Measurements from ENCODE around the gene PLA2G4E. TPM values are rescaled to one million over a fixed set of nuclear protein-coding genes. Genes with fewer than 3 reads are reported as not detected.
A peak's percentile ranks its signal among the peaks of the same experiment; 100 is the strongest.

The PLA2G4E gene
- total RNA-seq, 4 donors from 2014 or later = 0.08 to 0.67 TPM; not detected in 2

DNA sequence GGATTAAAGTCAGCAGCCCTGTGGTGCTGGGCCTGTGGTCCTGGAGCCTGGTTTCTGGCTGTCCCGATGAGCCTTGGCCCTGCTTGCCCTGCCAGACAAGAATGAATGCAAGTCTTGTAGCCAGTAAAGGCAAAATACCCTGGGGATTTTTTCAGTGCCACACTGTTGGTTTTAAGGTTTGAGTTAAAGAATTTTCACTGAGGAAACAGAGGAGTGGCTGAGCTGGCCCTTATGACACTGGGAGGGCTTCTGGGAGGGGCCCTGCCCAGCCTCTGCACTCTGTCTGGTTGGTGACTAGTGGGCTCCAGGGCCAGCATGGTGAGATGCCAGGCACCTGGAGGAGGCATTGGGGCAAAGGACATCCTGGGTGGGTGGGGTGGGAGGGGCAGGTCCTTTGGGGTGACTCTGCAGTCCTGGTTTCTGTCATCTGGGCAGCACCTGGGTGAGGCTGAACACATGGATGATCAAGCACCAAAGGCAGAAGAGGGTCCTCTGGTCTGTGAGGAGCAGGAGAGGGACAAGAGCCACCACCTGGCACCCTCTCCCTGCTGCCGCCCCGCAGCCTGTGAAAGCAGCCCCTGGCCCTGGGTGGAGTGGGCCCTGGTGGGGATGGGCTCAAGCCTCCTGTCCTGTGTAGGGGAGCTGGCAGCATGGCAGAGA is 12.5 kb upstream of the PLA2G4E start:
- TF ChIP-seq, protein P1, sequence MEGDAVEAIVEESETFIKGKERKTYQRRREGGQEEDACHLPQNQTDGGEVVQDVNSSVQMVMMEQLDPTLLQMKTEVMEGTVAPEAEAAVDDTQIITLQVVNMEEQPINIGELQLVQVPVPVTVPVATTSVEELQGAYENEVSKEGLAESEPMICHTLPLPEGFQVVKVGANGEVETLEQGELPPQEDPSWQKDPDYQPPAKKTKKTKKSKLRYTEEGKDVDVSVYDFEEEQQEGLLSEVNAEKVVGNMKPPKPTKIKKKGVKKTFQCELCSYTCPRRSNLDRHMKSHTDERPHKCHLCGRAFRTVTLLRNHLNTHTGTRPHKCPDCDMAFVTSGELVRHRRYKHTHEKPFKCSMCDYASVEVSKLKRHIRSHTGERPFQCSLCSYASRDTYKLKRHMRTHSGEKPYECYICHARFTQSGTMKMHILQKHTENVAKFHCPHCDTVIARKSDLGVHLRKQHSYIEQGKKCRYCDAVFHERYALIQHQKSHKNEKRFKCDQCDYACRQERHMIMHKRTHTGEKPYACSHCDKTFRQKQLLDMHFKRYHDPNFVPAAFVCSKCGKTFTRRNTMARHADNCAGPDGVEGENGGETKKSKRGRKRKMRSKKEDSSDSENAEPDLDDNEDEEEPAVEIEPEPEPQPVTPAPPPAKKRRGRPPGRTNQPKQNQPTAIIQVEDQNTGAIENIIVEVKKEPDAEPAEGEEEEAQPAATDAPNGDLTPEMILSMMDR (IDR thresholded peaks at IDR 0.05) = no peak
- no peak for TF ChIP-seq POLR2AphosphoS5 (IDR thresholded peaks at IDR 0.05)
- no peak for TF ChIP-seq POLR2A (IDR thresholded peaks at IDR 0.05)
- TF ChIP-seq EP300 (IDR thresholded peaks at IDR 0.05) = no peak
- Histone ChIP-seq H3K36me3 (no peaks in the 10 kb centered on the region), H3K4me1 (peaks cover 0 to 13% (median 0%) of the 10 kb centered on the region in 3 donors), H3K9me3 (no peaks in the 10 kb centered on the region), H3K27me3 (no peaks in the 10 kb centered on the region), H3K27ac (no peak overlapping the region), H3K4me3 (no peak overlapping the region)
- 67 to 83% methylated on average over 1 of the region's 3 CpGs for WGBS, 2 donors (ENCODE audit: low coverage in 1 of 2)
- no peak for ATAC-seq

DNA sequence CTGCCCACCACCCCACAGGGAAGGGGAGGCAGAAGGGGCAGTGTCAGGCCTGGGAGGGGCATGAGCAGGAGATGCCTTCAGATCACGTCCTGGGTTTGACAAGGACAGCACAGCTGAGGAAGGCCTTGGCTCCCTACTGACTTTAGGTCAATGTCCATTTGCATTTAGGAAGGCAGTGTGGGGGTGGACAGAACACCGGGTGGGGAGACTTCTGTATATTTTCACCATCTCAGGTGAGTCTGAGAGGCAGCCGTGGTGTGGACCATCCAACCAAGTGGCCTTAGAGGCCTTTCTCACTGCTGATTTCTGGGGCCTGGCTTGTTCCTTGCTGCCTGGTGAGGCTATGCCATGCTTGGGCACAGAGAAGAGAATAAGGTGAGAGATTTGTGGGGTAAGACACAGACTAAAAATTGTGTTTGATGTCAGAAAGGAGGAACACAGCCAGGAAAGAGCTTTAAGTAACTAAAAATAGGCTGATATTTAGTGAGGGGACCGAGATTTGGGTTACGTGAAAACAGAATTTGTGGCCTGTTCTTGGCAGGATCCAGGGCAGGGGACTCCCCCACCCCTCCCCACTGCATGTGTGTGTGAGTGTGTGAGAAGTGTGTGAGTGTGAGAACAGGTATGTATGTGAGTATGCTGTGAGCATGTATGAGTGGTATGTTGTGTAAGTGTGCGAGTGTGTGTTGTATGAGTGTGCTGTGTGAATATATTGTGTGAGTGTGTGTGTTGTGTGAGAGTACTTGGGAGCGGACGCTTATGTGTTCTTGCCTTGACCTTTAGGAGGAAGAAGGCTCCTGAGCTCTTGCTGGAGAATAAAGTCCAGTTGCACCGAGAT is 11.8 kb upstream of the PLA2G4E start:
- Histone ChIP-seq H3K27me3 (no peaks in the 10 kb centered on the region), H3K36me3 (no peaks in the 10 kb centered on the region), H3K4me1 (peaks cover 0 to 14% (median 0%) of the 10 kb centered on the region in 3 donors), H3K27ac (peak overlapping the region in 1 of 4 donors; percentile 11), H3K9me3 (no peaks in the 10 kb centered on the region), H3K4me3 (no peak overlapping the region)
- TF ChIP-seq POLR2A (IDR thresholded peaks at IDR 0.05) (no peak), POLR2AphosphoS5 (IDR thresholded peaks at IDR 0.05) (no peak), EP300 (IDR thresholded peaks at IDR 0.05) (no peak)
- TF ChIP-seq, protein P1 (IDR thresholded peaks at IDR 0.05) = no peak
- 70 to 79% methylated on average over 7 of the region's 9 CpGs for WGBS, 2 donors (ENCODE audit: low coverage in 1 of 2)
- ATAC-seq = no peak

DNA sequence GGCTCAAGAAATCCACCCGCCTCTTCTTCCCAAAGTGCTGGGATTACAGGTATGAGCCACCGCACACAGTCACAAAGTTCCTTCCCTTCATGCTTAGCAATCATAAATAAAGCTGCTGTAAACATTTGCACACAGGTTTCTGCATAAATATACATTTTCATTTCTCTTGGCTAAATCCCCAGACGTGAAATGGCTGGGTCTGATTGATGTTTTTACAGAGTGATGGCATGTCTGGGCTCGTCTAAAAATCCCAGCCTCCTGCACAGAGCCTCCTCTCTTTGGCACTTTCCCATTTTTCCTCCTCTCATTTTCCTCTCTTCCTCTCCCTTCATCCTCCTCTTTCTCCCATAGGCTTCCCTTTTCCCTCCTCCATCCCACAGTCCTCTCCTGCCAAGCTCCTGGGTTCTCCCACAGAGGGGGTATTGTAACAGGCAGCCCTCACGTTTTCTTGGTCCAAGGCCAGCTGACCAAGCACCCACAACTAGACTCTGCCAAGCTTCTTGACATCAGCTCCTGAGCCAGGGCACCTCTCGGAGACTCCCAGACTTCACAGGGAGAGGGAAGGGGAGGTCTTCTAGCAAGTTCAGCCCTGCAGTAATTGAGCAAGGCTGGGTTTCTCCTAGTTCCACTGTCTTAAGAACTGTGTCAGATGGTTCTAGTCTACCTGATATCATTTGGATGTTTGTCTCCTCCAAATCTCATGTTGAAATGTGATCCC is 10.5 kb upstream of the PLA2G4E start:
- Histone ChIP-seq H3K27ac (no peak overlapping the region), H3K4me1 (peaks cover 0 to 17% (median 0%) of the 10 kb centered on the region in 3 donors), H3K4me3 (no peak overlapping the region), H3K9me3 (no peaks in the 10 kb centered on the region), H3K36me3 (no peaks in the 10 kb centered on the region), H3K27me3 (no peaks in the 10 kb centered on the region)
- 53 to 58% methylated on average over 3 to 6 of the region's 6 CpGs for WGBS, 2 donors (ENCODE audit: low coverage in 1 of 2)
- ATAC-seq = no peak
- no peak for TF ChIP-seq EP300 (IDR thresholded peaks at IDR 0.05)

DNA sequence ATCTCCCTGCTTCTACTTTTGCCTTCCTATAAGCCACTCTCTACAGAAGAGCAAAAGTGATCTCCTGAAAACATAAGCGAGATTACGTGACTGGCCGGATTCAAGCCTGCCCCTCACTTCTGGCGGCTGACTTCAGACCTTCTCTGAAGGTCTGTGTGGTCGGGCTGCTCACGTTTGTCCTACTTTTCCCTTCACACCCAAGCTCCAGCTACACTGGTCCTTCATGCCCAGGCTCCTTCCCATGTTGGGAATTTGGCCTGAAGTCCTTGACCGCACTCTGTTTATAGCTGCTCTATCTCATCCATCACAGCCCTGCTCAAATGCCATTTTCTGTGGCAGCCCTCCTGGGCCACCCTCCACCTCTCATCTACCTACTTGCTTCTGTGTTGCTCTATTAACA is 6.7 kb upstream of the PLA2G4E start:
- ATAC-seq = no peak
- TF ChIP-seq EP300 (IDR thresholded peaks at IDR 0.05) = no peak
- no peak for TF ChIP-seq POLR2A (IDR thresholded peaks at IDR 0.05)
- TF ChIP-seq, protein P1 (IDR thresholded peaks at IDR 0.05) = no peak
- TF ChIP-seq POLR2AphosphoS5 (IDR thresholded peaks at IDR 0.05) = no peak
- 67 to 69% methylated on average over 5 to 7 of the region's 7 CpGs for WGBS, 2 donors (ENCODE audit: low coverage in 1 of 2)

DNA sequence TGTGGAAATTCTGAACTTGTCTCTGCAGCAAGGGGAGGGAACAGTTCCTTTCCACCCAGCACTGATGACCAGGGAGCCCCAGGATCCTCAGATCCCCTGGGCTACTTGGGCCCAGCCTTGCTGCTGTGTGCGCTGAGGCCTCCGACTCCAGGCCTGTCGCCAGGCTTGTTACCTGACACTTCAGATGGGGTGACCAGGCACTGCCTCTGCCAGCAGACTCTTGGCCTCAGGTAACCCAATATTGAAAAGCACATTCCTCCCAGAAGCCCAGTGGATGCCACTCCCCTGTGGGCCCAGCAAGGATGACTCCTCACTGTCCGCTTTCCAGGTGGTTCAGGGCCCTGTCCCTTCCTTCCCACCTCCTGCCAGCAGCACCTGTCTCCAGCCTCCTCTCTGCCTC is 3.5 kb upstream of the PLA2G4E start:
- WGBS, 2 donors (ENCODE audit: low coverage in 1 of 2) = no CpG with 5 or more reads among the region's 4 CpGs
- Histone ChIP-seq H3K4me1 (peaks cover 0 to 5% (median 0%) of the 10 kb centered on the region in 3 donors), H3K36me3 (no peaks in the 10 kb centered on the region), H3K4me3 (no peak overlapping the region), H3K9me3 (no peaks in the 10 kb centered on the region), H3K27ac (no peak overlapping the region), H3K27me3 (no peaks in the 10 kb centered on the region)
- TF ChIP-seq POLR2AphosphoS5 (IDR thresholded peaks at IDR 0.05) = no peak
- TF ChIP-seq POLR2A (IDR thresholded peaks at IDR 0.05) = no peak
- TF ChIP-seq, protein P1 (IDR thresholded peaks at IDR 0.05) = no peak
- no peak for TF ChIP-seq EP300 (IDR thresholded peaks at IDR 0.05)
- no peak for ATAC-seq

More for the DNA sequence above, 6.7 kb upstream of the PLA2G4E start:
- H3K9me3 ChIP-seq = no peaks in the 10 kb centered on the region
- peaks cover 0 to 8% (median 0%) of the 10 kb centered on the region in 3 donors for H3K4me1 ChIP-seq
- H3K36me3 ChIP-seq = no peaks in the 10 kb centered on the region
- no peak overlapping the region for H3K4me3 ChIP-seq
- no peak overlapping the region for H3K27ac ChIP-seq
- no peaks in the 10 kb centered on the region for H3K27me3 ChIP-seq
